SK-N-SH treated with all-trans-retinoic acid at 6 μM for 48 hours (cell line): Measurements from ENCODE around the gene OTOR.

Source experiments
- ATAC-seq: fragments of 200-7000 bp; cut with Tn5 transposase; 3 replicates; pipeline ENCODE4 v1.9.1; 2020; ENCODE audit warnings: mild to moderate bottlenecking, moderate library complexity
- ARNTL ChIP-seq: fragments of 450-650 bp; formaldehyde crosslinking; IDR thresholded peaks from 2 replicates; pipeline ENCODE4 v1.5.0; 2020; ENCODE audit warnings: low read depth, mild to moderate bottlenecking, moderate library complexity, borderline replicate concordance
- CSDC2 ChIP-seq: fragments of 250-450 bp; sonication (Bioruptor Pico); IDR thresholded peaks from 2 replicates; pipeline ENCODE4 v1.5.0; 2020; ENCODE audit warnings: mild to moderate bottlenecking, moderate library complexity
- ESRRG ChIP-seq: fragments of 250-450 bp; sonication (Bioruptor Pico); IDR thresholded peaks from 2 replicates; pipeline ENCODE4 v1.6.1; 2021; ENCODE audit warnings: mild to moderate bottlenecking
- GLIS3 ChIP-seq: fragments of 250-450 bp; sonication (Bioruptor Pico); IDR thresholded peaks from 2 replicates; pipeline ENCODE4 v1.5.0; 2020; ENCODE audit warnings: mild to moderate bottlenecking, moderate library complexity
- ISL1 ChIP-seq: fragments of 250-450 bp; sonication (Bioruptor Pico); IDR thresholded peaks from 2 replicates; pipeline ENCODE4 v2.1.2; 2022; ENCODE audit warnings: mild to moderate bottlenecking, moderate library complexity
- OSR1 ChIP-seq: fragments of 250-450 bp; sonication (Bioruptor Pico); IDR thresholded peaks from 2 replicates; pipeline ENCODE4 v1.8.0; 2022; ENCODE audit warnings: moderate library complexity, mild to moderate bottlenecking, inconsistent platforms
- PATZ1 ChIP-seq: fragments of 250-450 bp; sonication (Bioruptor Pico); IDR thresholded peaks from 2 replicates; pipeline ENCODE4 v1.8.0; 2020; ENCODE audit warnings: mild to moderate bottlenecking, moderate library complexity, borderline replicate concordance
- POU6F1 ChIP-seq: fragments of 250-450 bp; sonication (Bioruptor Pico); IDR thresholded peaks from 2 replicates; pipeline ENCODE4 v1.8.0; 2021; ENCODE audit warnings: low read depth, mild to moderate bottlenecking, moderate library complexity, borderline replicate concordance
- RARB ChIP-seq: fragments of 250-450 bp; sonication (Bioruptor Pico); IDR thresholded peaks from 2 replicates; pipeline ENCODE4 v1.8.0; 2021; ENCODE audit warnings: mild to moderate bottlenecking, moderate library complexity
- SNAI2 ChIP-seq: fragments of 250-450 bp; sonication (Bioruptor Pico); IDR thresholded peaks from 2 replicates; pipeline ENCODE4 v1.5.0; 2020; ENCODE audit warnings: mild to moderate bottlenecking, moderate library complexity
- TCF4 ChIP-seq: fragments of 250-450 bp; sonication (Bioruptor Pico); IDR thresholded peaks from 2 replicates; pipeline ENCODE4 v1.8.0; 2021; ENCODE audit warnings: mild to moderate bottlenecking, moderate library complexity, borderline replicate concordance
- TSHZ2 ChIP-seq: fragments of 250-450 bp; sonication (Bioruptor Pico); IDR thresholded peaks from 2 replicates; pipeline ENCODE4 v1.5.0; 2020; ENCODE audit warnings: mild to moderate bottlenecking, moderate library complexity
- ZC3H10 ChIP-seq: fragments of 250-450 bp; sonication (Bioruptor Pico); IDR thresholded peaks from 2 replicates; pipeline ENCODE4 v1.5.1; 2021; ENCODE audit warnings: mild to moderate bottlenecking, moderate library complexity
- ZFP3 ChIP-seq: fragments of 250-450 bp; sonication (Bioruptor Pico); IDR thresholded peaks from 2 replicates; pipeline ENCODE4 v1.5.0; 2020; ENCODE audit warnings: mild to moderate bottlenecking, moderate library complexity
- ZFP30 ChIP-seq: fragments of 450-650 bp; formaldehyde crosslinking; IDR thresholded peaks from 2 replicates; pipeline ENCODE4 v1.5.0; 2022; ENCODE audit warnings: mild to moderate bottlenecking, moderate library complexity
- ZNF565 ChIP-seq: fragments of 450-650 bp; formaldehyde crosslinking; conservative IDR thresholded peaks from 2 replicates; pipeline ENCODE4 v1.5.0; 2020; ENCODE audit warnings: low read depth, mild to moderate bottlenecking, moderate library complexity
- ZNF70 ChIP-seq: fragments of 450-650 bp; formaldehyde crosslinking; IDR thresholded peaks from 2 replicates; pipeline ENCODE4 v1.5.0; 2020; ENCODE audit warnings: mild to moderate bottlenecking, moderate library complexity
- ZNF8 ChIP-seq: fragments of 450-650 bp; formaldehyde crosslinking; IDR thresholded peaks from 2 replicates; pipeline ENCODE4 v1.5.0; 2020; ENCODE audit warnings: mild to moderate bottlenecking, moderate library complexity
- TF ChIP-seq, protein P1 (sequence below): fragments of 250-450 bp; sonication (Bioruptor Pico); IDR thresholded peaks from 2 replicates; pipeline ENCODE4 v1.5.1; 2021; ENCODE audit warnings: mild to moderate bottlenecking, moderate library complexity
- TF ChIP-seq, protein P2 (sequence below): fragments of 250-450 bp; sonication (Bioruptor Pico); IDR thresholded peaks from 2 replicates; pipeline ENCODE4 v1.5.1; 2020; ENCODE audit warnings: low read depth, mild to moderate bottlenecking, moderate library complexity

Gene OTOR

DNA sequence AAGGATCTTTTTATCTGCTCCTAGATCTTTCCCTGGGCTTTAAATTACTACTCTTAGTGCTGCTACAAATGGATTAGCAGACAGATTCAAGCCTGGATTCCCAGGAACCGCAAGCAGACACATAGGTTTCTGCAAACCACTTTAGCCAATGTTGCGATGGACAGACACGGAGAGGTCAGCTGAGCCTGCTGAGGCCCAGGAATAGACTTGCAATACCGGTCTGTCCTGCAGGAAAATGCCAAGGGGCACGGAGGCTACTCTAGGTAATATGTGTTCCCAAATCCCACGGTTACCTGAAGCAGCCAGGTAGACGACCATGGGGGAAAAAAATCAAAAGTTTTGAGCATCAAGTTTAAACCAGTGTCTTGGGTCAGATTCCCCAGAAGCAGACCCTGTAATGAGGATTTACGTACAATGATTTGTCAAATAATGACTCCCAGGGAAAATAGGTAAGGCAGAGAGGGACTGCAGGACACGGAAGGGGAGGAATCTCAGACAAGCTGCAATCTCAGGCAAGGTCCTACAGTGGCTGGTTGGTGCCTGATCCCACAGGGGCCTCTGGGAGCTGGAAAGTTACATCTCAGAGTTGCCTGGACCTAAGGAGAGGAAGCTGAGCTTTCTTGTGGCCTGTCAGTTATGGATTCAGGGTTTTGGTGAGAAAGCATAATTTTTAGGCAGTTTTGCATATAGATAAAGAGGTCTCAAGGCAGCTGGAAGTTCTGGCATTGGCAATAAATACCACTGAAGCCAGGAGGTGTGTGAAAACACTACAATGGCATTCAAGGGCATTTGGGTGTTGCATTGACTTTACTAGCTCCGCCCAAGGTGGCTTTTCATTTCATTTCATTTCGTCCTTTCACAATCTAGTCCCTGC, 12.5 kb downstream of the OTOR start:
- TF ChIP-seq OSR1 (CRISPR knock-in tag) (no peak), PATZ1 (CRISPR knock-in tag) (no peak), RARB (no peak), ZFP3 (no peak), ZC3H10 (CRISPR knock-in tag) (no peak), ARNTL (no peak)
- TF ChIP-seq, all 23 proteins: peak for 0
- ATAC-seq, result peak; percentile 54

DNA sequence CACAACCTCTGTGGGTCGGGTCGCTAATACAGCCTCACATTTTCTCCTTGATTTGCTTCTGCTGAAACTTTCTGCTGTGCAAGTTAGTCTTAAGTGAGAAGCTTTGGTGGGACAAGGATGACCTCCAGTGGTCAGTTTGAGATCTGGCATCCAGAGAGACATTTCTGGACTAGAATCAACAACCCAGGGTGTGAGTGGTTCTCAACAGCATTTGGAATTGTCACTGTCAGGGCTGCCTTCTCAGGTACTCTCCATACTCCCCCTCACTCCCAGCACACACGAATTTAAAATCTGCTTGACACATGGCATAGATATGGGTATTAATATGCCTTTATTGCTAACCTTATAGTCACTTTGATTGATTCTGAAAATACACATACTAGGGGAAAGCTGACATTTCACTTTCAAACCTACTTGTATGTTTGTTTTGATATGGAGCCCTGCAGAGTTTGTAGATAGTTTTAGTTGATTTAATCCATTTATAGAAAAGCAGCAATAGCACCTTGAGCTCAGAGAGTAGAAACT, 13.2 kb downstream of the OTOR start:
- TF ChIP-seq ZNF70 (no peak), ZNF8 (CRISPR knock-in tag) (no peak), ESRRG (CRISPR knock-in tag) (no peak), ISL1 (CRISPR knock-in tag) (no peak), CSDC2 (no peak), TCF4 (CRISPR knock-in tag) (no peak), PATZ1 (CRISPR knock-in tag) (no peak), GLIS3 (no peak), ZNF565 (CRISPR knock-in tag) (no peak), RARB (no peak), ZFP30 (no peak), ZC3H10 (CRISPR knock-in tag) (no peak), ZFP3 (no peak), TSHZ2 (CRISPR knock-in tag) (no peak), SNAI2 (CRISPR knock-in tag) (no peak), ARNTL (no peak), POU6F1 (no peak), OSR1 (CRISPR knock-in tag) (no peak)
- TF ChIP-seq, protein P1, sequence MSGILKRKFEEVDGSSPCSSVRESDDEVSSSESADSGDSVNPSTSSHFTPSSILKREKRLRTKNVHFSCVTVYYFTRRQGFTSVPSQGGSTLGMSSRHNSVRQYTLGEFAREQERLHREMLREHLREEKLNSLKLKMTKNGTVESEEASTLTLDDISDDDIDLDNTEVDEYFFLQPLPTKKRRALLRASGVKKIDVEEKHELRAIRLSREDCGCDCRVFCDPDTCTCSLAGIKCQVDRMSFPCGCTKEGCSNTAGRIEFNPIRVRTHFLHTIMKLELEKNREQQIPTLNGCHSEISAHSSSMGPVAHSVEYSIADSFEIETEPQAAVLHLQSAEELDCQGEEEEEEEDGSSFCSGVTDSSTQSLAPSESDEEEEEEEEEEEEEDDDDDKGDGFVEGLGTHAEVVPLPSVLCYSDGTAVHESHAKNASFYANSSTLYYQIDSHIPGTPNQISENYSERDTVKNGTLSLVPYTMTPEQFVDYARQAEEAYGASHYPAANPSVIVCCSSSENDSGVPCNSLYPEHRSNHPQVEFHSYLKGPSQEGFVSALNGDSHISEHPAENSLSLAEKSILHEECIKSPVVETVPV (CRISPR knock-in tag), result no peak
- TF ChIP-seq, protein P2, sequence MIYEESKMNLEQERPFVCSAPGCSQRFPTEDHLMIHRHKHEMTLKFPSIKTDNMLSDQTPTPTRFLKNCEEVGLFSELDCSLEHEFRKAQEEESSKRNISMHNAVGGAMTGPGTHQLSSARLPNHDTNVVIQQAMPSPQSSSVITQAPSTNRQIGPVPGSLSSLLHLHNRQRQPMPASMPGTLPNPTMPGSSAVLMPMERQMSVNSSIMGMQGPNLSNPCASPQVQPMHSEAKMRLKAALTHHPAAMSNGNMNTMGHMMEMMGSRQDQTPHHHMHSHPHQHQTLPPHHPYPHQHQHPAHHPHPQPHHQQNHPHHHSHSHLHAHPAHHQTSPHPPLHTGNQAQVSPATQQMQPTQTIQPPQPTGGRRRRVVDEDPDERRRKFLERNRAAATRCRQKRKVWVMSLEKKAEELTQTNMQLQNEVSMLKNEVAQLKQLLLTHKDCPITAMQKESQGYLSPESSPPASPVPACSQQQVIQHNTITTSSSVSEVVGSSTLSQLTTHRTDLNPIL (CRISPR knock-in tag), result no peak
- ATAC-seq, result peak; percentile 92
